GM21717 (cell line): ENCODE data around the gene ASGR2.
"Not testable (repeated sequence)": the region's sequence is repeated elsewhere in the genome, so short reads cannot be mapped to it uniquely, and the experiment has no call there.

Experiments used
- ATAC-seq: cut with Tn5 transposase; IDR thresholded peaks from one replicate; pipeline ENCODE4 v1.9.1; 2021; ENCODE audit warnings: mild to moderate bottlenecking, moderate library complexity; ENCODE audit not compliant: unreplicated experiment

ASGR2 gene

DNA sequence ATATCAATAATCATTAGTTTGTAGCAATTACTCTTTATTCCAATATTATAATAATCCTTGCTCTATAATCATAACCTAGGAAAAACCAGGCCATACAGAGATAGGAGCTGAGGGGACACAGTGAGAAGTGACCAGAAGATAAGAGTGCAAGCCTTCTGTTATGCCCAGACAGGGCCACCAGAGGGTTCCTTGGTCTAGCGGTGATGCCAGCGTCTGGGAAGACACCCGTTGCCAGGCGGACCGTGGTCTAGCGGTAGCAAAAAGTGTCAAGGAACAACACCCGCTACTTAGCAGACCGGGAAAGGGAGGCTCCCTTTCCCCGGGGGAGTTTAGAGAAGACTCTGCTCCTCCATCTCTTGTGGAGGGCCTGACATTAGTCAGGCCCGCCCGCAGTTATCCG, 11.8 kb upstream of the ASGR2 start:
- ATAC-seq = not testable (repeated sequence)

DNA sequence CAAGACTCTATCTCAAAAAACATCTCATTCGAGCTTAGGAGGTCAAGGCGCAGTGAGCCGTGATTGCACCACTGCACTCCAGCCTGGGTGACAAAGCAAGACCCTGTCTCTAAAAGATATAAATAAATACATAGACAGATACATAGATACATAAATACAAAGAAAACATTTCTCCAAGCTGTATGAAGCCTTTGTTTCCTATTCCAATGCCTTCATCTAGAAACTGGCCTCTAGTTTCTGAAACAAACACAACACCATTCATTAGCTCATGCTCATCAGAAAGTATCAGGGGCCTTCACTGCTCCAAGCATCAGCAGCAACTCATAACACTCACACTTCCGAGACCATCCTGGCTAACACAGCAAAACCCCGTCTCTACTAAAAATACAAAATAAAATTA, 10.3 kb upstream of the ASGR2 start:
- no peak for ATAC-seq

DNA sequence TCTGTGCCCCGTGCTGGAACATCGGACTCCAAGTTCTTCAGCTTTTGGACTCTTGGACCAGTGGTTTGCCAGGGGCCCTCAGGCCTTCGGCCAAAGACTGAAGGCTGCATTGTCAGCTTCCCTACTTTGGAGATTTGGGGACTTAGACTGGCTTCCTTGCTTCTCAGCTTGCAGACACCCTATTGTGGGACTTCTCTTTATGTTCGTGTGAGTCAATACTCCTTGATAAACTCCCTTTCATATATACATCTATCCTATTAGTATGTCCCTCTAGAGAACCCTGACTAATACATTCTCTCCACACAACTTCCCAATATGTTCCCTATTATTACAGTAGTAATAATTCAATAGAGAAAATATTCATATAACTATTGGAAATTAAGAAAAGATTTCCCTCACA, 9.2 kb upstream of the ASGR2 start:
- no peak for ATAC-seq

DNA sequence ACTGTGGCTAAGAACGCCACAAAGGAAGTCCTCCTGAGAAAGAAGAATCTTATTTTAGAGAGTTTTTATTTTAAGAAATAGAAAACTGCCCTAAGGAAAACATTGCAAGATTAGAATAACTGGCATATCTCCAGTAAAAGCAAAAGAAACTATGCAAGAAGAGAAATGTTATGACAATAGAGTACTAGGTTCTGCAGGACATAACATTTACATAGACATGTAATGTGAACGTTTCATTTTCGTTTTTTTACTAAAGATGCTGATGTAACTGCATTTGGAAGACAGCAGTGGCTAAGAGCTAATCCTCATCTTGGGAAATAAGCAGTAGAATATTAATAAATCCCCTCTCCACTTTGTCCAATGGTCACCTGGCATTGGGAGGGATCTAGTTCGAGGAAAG, 7.8 kb upstream of the ASGR2 start:
- no peak for ATAC-seq

- ATAC-seq = not testable (repeated sequence)
These were observed 6.0 kb upstream of the ASGR2 start for GRCh38 chr17:7120635-7121034.

- no peak for ATAC-seq
These were observed 5.5 kb upstream of the ASGR2 start for GRCh38 chr17:7120123-7120522.

- ATAC-seq = no peak
These were observed 4.7 kb upstream of the ASGR2 start for GRCh38 chr17:7119314-7119713.

DNA sequence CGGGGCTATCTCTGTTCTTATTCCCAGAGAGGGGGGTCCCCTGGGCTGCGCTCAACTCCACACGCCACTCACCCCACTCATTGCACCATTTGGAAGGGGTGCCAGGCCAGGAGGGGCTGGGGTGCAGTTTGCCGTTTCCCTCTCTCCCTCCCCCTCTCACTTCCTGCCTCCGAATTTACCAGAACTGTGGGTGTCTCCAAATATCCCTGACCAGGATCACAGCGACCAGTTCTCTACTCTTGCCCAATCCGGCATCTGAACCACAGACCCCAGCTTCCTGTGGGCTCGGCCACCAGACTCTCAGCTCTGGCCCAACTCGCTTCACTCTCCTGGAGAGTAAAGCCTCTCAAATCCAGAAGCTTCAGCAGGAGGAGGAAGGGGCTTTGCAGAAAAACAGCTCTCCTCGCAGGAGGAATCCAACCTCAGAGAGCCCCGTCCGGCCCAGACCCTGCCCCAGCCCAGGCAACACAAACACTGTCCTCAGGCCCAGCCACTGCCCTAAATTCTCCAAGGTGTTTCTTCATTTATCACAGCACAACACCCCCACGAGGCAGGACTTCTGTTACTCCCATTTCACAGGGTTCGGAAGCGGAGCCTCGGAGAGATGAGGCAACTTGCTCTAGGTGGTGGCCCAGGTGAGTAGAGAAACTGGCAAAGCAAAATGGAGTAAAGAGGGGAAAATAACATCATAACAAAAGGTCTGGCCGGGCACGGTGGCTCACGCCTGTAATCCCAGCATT, 423 bp upstream of the ASGR2 start:
- no peak for ATAC-seq

DNA sequence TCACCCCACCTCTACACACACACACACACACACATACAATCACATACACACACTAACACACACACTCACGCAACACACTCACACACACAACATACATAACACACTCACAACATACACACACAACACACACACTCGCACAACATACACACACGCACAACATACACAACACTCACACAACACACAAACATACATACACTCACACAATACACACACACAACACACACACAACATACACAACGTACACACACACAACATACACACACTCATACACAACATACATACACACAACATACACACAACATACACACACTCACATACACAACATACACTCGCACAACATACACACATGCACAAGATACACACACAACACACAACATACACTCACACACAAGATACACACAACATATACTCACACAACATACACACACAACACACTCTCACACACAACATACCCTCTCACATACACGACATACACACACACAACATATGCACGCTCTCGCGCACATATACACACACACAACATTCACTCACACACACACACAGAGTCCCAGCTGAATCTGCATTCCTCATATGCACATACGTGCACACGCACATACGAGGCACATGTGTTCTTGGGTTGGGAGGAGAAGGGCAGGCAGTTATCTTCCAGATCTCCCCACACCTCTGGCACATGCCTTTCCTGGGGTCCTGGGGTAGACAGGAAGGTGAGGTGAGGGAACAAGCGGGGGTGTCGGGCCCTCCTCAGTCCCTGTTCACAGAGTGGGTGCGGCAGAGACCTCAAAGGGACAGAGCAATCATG, 1.1 kb downstream of the ASGR2 start:
- ATAC-seq = no peak

GRCh38 chr17:7112510-7113108, 2.0 kb downstream of the ASGR2 start:
- ATAC-seq = no peak

DNA sequence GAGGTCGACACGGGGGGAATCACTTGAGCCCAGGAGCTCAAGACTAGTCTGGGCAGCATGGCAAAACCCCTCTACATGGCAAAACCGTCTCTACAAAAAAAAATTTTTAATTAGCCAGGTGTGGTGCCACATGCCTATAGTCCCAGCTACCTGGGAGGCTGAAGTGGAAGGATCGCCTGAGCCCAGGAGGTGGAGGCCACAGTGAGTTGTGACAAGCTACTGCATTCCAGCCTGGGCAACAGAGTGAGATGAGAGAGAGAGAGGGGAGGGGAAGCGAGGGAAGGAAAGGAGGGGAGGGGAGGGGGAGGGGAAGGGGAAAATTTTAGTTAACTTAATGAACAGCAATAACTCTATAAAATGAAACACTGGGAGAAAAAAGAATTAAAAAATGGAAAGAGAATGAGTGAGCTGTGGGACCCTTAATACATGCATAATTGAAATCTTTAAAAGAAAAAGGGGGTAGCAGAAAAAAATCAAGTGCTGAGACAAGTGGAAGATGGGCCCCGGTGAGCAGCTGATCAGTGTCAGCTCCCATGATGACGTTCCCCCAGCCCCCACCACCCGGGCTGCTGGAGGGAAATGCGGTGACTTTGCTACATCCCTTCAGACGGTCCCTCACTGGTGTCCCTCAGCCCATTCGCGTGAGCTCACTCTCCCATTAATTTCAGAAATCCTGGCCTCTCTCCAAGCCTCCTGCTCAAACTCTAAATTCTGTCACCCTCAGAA, 2.7 kb downstream of the ASGR2 start:
- ATAC-seq = no peak

- no peak for ATAC-seq
These were observed 3.9 kb downstream of the ASGR2 start for GRCh38 chr17:7110617-7111306.

DNA sequence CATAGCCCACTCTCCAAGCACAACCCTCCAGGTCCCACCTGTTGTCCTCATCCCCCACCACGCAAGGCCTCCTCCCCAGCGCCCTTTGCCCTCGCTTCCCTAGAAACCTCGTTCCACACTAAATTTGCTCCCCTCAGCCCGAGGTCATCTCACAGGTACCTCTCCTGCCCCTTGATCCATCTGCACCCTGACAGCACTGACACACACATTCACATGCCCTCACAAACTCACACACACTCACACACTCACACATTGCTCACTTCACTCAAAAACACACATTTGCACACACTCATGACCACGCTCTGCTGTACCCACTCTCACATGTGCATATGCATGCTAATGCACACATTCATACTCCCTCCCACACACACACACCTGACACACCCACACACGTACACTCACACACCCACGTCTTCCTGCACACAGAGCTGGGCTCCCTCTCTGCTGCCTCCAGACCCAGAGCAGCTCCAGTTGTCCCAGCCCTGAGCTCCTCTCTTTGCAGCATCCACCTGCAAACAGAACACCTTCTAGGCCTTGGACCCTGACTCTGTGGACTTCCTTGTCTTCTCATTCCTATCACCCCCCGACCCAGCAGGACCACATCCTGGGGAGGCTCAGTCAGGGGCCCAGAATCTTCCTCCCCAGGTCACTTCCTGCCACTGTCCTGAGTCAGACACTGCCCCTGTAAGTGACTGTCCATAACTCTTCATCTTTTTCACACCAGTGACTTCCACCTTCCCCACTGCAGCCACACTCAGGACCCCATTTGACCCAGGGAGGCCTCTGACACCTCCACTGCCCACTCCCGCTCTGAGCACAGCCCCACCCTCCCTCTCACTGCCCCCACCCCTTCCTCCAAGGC, 4.9 kb downstream of the ASGR2 start:
- ATAC-seq = no peak

DNA sequence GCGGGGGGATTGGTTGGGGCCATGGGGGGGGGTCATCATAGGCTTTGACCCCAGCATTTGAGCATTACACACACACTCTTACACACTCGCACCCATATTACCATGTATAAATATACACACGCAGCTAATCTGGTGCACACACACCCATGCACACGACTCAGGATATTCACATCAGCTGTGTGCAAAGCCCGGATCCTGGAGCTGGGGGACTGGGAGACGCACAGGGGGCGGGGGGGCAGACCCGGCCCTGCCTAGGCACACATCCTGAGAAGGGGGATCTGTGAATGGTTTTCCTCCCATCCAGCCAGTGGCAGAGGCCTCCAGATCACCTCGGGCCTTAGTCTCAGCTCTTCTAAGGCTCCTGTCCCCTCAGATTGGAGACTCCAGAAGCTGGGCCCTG, 5.6 kb downstream of the ASGR2 start:
- ATAC-seq = no peak

GRCh38 chr17:7108560-7108925, 6.1 kb downstream of the ASGR2 start:
- ATAC-seq = no peak

- ATAC-seq = no peak
These were observed 6.6 kb downstream of the ASGR2 start for GRCh38 chr17:7107795-7108559.

GRCh38 chr17:7107012-7107754, 7.4 kb downstream of the ASGR2 start:
- no peak for ATAC-seq

GRCh38 chr17:7102421-7102820, 12.2 kb downstream of the ASGR2 start:
- no peak for ATAC-seq
